BJ (cell line): ENCODE measurements around the gene BFSP1. TPM values are rescaled to one million over a fixed set of nuclear protein-coding genes. Genes with fewer than 3 reads are reported as not detected.

Experiments used
- CTCF ChIA-PET: fragments of 350-600 bp; formaldehyde crosslinking; extraction: SDS; loops from one replicate; lab custom pipeline; 2021; ENCODE audit warnings: antibody characterized with exemption, inconsistent platforms; lab: Yijun Ruan, JAX
- POLR2A ChIA-PET: fragments of 300-600 bp; sonication (Branson Sonifier 250); formaldehyde crosslinking; extraction: SDS; loops from one replicate; lab custom pipeline; 2021; ENCODE audit warnings: antibody characterized with exemption; lab: Charles Lee
- DNase-seq: peaks from one replicate; pipeline ENCODE4 v3.0.0-alpha.2; 2011; ENCODE audit warnings: low read depth
- H3K27me3 ChIP-seq: 2 replicates; pipeline ENCODE4 v1.6.0; 2011; ENCODE audit warnings: low read length; ENCODE audit not compliant: control insufficient read depth, insufficient read depth
- H3K36me3 ChIP-seq: 2 replicates; pipeline ENCODE4 v1.5.1; 2011; ENCODE audit warnings: low read length; ENCODE audit not compliant: control insufficient read depth, insufficient read depth
- H3K4me3 ChIP-seq: 2 replicates; pipeline ENCODE4 v1.5.1; 2011; ENCODE audit warnings: low read depth, mild to moderate bottlenecking, control low read depth, low read length
- CTCF ChIP-seq: IDR thresholded peaks from 2 replicates; pipeline ENCODE4 v1.5.1; 2011; ENCODE audit warnings: low read depth, mild to moderate bottlenecking, control low read depth, inconsistent platforms, low read length, moderate library complexity; ENCODE audit not compliant: insufficient read depth
- polyA plus RNA-seq: library from polyadenylated mRNA; depleted of rRNA; stranded (reverse); fragments of >200 nt; gene quantifications from 2 replicates; pipeline ENCODE4 v1.2.3, GENCODE V29; 2011

BFSP1 gene
- polyA plus RNA-seq, 1 experiment: 2.4 TPM

- POLR2A ChIA-PET: no interaction called here
- no peak for TF ChIP-seq CTCF
- no peaks in the 10 kb centered on the region; the same call in 1 of the 2 replicates for H3K27me3 ChIP-seq
- no peak for DNase-seq
- CTCF ChIA-PET: interaction anchor here (1.4 kb wide), 1 partner anchor 11 kb away, joined by 5 read pairs; no protein-coding TSS in a partner anchor
- H3K4me3 ChIP-seq: no peak overlapping the region
- H3K36me3 ChIP-seq: no peaks in the 10 kb centered on the region
Measured at GRCh38 chr20:17525650-17526049, 5.5 kb downstream of the BFSP1 start.

- no peak for DNase-seq
- no peak for TF ChIP-seq CTCF
- ChIA-PET POLR2A (no interaction called here), CTCF (interaction anchor here (1.4 kb wide), 1 partner anchor 11 kb away, joined by 5 read pairs; no protein-coding TSS in a partner anchor)
- H3K36me3 ChIP-seq: no peaks in the 10 kb centered on the region
- H3K4me3 ChIP-seq: no peak overlapping the region
- H3K27me3 ChIP-seq: no peaks in the 10 kb centered on the region; the same call in 1 of the 2 replicates
Measured at GRCh38 chr20:17525132-17525531, 6.0 kb downstream of the BFSP1 start.

GRCh38 chr20:17524560-17524959 is 6.6 kb downstream of the BFSP1 start:
- no peaks in the 10 kb centered on the region; the same call in 1 of the 2 replicates for H3K27me3 ChIP-seq
- TF ChIP-seq CTCF: no peak
- no peak overlapping the region for H3K4me3 ChIP-seq
- H3K36me3 ChIP-seq: no peaks in the 10 kb centered on the region
- ChIA-PET CTCF (interaction anchor here (1.4 kb wide), 1 partner anchor 12 kb away, joined by 5 read pairs; no protein-coding TSS in a partner anchor), POLR2A (no interaction called here)
- DNase-seq: no peak

- ChIA-PET POLR2A (no interaction called here), CTCF (interaction anchor here (1.1 kb wide), 1 partner anchor 18 kb away, joined by 4 read pairs; no protein-coding TSS in a partner anchor)
- DNase-seq: no peak
- Histone ChIP-seq H3K36me3 (no peaks in the 10 kb centered on the region), H3K4me3 (no peak overlapping the region), H3K27me3 (no peaks in the 10 kb centered on the region; the same call in 1 of the 2 replicates)
- TF ChIP-seq CTCF: no peak
Measured at GRCh38 chr20:17523326-17523725, 7.9 kb downstream of the BFSP1 start.

- ChIA-PET POLR2A (no interaction called here), CTCF (no interaction called here)
- H3K36me3 ChIP-seq: no peaks in the 10 kb centered on the region
- no peak for DNase-seq
- no peak for TF ChIP-seq CTCF
- no peak overlapping the region for H3K4me3 ChIP-seq
- H3K27me3 ChIP-seq: no peaks in the 10 kb centered on the region; the same call in 1 of the 2 replicates
Measured at GRCh38 chr20:17522528-17522927, 8.7 kb downstream of the BFSP1 start.
